Activated CD8-positive, alpha-beta memory T cell treated with anti-CD3 and anti-CD28 coated beads, Interleukin-2, amount 50 U/mL, for 1 hour (primary cell): Measurements from ENCODE around the gene FAM120AOS.

Experiments
- DNase-seq: peaks from one replicate; pipeline ENCODE4 v3.0.0-alpha.2; 2020; ENCODE audit errors: extremely low read depth

Gene FAM120AOS

GRCh38 chr9:93467462-93467861, 14.1 kb upstream of the FAM120AOS start:
- DNase-seq = no peak

- no peak for DNase-seq
These were observed 13.7 kb upstream of the FAM120AOS start for GRCh38 chr9:93467062-93467416.

- no peak for DNase-seq
These were observed 13.2 kb upstream of the FAM120AOS start for GRCh38 chr9:93466416-93467061.

- no peak for DNase-seq
These were observed 12.5 kb upstream of the FAM120AOS start for GRCh38 chr9:93465855-93466254.

- DNase-seq = no peak
These were observed 11.5 kb upstream of the FAM120AOS start for GRCh38 chr9:93464876-93465275.

GRCh38 chr9:93464395-93464794, 11.0 kb upstream of the FAM120AOS start:
- no peak for DNase-seq

GRCh38 chr9:93463638-93464248, 10.4 kb upstream of the FAM120AOS start:
- DNase-seq = no peak

- DNase-seq = no peak
These were observed 8.4 kb upstream of the FAM120AOS start for GRCh38 chr9:93461821-93462220.

GRCh38 chr9:93461414-93461743, 8.0 kb upstream of the FAM120AOS start:
- no peak for DNase-seq

- DNase-seq = no peak
These were observed 7.5 kb upstream of the FAM120AOS start for GRCh38 chr9:93460689-93461413.

GRCh38 chr9:93459432-93459847, 6.1 kb upstream of the FAM120AOS start:
- DNase-seq = no peak

GRCh38 chr9:93458712-93459111, 5.3 kb upstream of the FAM120AOS start:
- DNase-seq = no peak

- no peak for DNase-seq
These were observed 3.6 kb upstream of the FAM120AOS start for GRCh38 chr9:93457006-93457405.

- no peak for DNase-seq
These were observed 3.1 kb upstream of the FAM120AOS start for GRCh38 chr9:93456504-93456903.

GRCh38 chr9:93456022-93456421, 2.6 kb upstream of the FAM120AOS start:
- DNase-seq = no peak

- no peak for DNase-seq
These were observed 703 bp downstream of the FAM120AOS start for GRCh38 chr9:93452710-93453046.

- DNase-seq = no peak
These were observed 1.3 kb downstream of the FAM120AOS start for GRCh38 chr9:93451849-93452709.

GRCh38 chr9:93450945-93451815, 2.2 kb downstream of the FAM120AOS start, which contains the start of gene FAM120A:
Gene FAM120A, plus strand, starts transcription at chr9:93451685. Its CDS starts 231 bp downstream, at chr9:93451916.
- DNase-seq = no peak

- DNase-seq = no peak
These were observed 5.7 kb downstream of the FAM120AOS start for GRCh38 chr9:93447655-93448054.

- DNase-seq = no peak
These were observed 7.3 kb downstream of the FAM120AOS start for GRCh38 chr9:93446073-93446472.

- no peak for DNase-seq
These were observed 12.3 kb downstream of the FAM120AOS start for GRCh38 chr9:93440896-93441580.
